A673 (cell line): ENCODE results near the gene VPS8. TPM values are rescaled to one million over a fixed set of nuclear protein-coding genes. Genes with fewer than 3 reads are reported as not detected.
"Not testable (repeated sequence)": the region's sequence is repeated elsewhere in the genome, so short reads cannot be mapped to it uniquely, and the experiment has no call there.

Experiments used
- BruUV-seq: library from RNA; stranded (reverse); fragments of 400-500 nt; replicated peaks from 2 replicates; lab custom pipeline; 2021; lab: Mats Ljungman, UMichigan
- CTCF ChIA-PET: fragments of 300-600 bp; sonication (Branson Sonifier 250); formaldehyde crosslinking; loops from one replicate; lab custom pipeline; 2022; ENCODE audit warnings: antibody characterized with exemption; lab: Charles Lee
- POLR2A ChIA-PET: fragments of 300-600 bp; sonication (Branson Sonifier 250); formaldehyde crosslinking; loops from one replicate; lab custom pipeline; 2022; ENCODE audit warnings: antibody characterized with exemption; ENCODE audit not compliant: low non-redundant PET; lab: Charles Lee
- DNase-seq: peaks from one replicate; pipeline ENCODE4 v3.0.0-alpha.2; 2015; ENCODE audit warnings: low spot score
- H3K27ac ChIP-seq: fragments of 200-600 bp; sonication (generic); 2 replicates; pipeline ENCODE4 v1.5.1; 2016; ENCODE audit warnings: mixed run types, low read depth, mild to moderate bottlenecking, mixed read lengths, antibody characterized with exemption, low read length; ENCODE audit not compliant: poor library complexity, severe bottlenecking
- H3K27me3 ChIP-seq: fragments of 200-600 bp; sonication (generic); replicated peaks from 2 replicates; pipeline ENCODE4 v1.6.1; 2017; ENCODE audit warnings: mixed run types, low read depth, mild to moderate bottlenecking, mixed read lengths, antibody characterized with exemption, low read length; ENCODE audit not compliant: insufficient read depth, poor library complexity
- H3K36me3 ChIP-seq: fragments of 200-600 bp; sonication (generic); 2 replicates; pipeline ENCODE4 v1.6.1; 2016; ENCODE audit warnings: mixed run types, mild to moderate bottlenecking, mixed read lengths, antibody characterized with exemption, low read length; ENCODE audit not compliant: insufficient read depth, poor library complexity, severe bottlenecking
- H3K4me1 ChIP-seq: fragments of 200-600 bp; sonication (generic); 2 replicates; pipeline ENCODE4 v1.6.1; 2017; ENCODE audit warnings: mixed run types, mild to moderate bottlenecking, mixed read lengths, antibody characterized with exemption, low read length; ENCODE audit not compliant: insufficient read depth, poor library complexity, severe bottlenecking
- H3K4me3 ChIP-seq: fragments of 200-600 bp; sonication (generic); 2 replicates; pipeline ENCODE4 v1.5.1; 2016; ENCODE audit warnings: low read depth, mixed run types, mild to moderate bottlenecking, mixed read lengths, low read length; ENCODE audit not compliant: poor library complexity, severe bottlenecking
- H3K9me3 ChIP-seq: fragments of 200-600 bp; sonication (generic); 2 replicates; pipeline ENCODE4 v1.6.1; 2016; ENCODE audit warnings: mixed run types, low read depth, mild to moderate bottlenecking, mixed read lengths, antibody characterized with exemption, low read length; ENCODE audit not compliant: poor library complexity, severe bottlenecking
- EZH2 ChIP-seq: fragments of 200-600 bp; sonication (generic); IDR thresholded peaks from 2 replicates; pipeline ENCODE4 v1.6.1; 2017; ENCODE audit warnings: borderline replicate concordance, low read depth, mild to moderate bottlenecking, mixed read lengths, antibody characterized with exemption, low read length; ENCODE audit not compliant: poor library complexity, severe bottlenecking
- intact Hi-C: fragments of 100-400 bp; cut with micrococcal nuclease; formaldehyde crosslinking; loops from one replicate; pipeline ENCODE4 v1.10.0; 2022; ENCODE audit not compliant: unreplicated experiment
- total RNA-seq: library from RNA; stranded (reverse); gene quantifications from 2 replicates; pipeline ENCODE4 v1.2.3, GENCODE V29; 2021
- TF ChIP-seq, protein P1 (sequence below): fragments of 300-800, 200-600 bp; sonication (generic); conservative IDR thresholded peaks from 2 replicates; pipeline ENCODE4 v1.5.1; 2017; ENCODE audit warnings: low read depth, mild to moderate bottlenecking, antibody characterized with exemption, low read length, moderate library complexity, mixed read lengths

The VPS8 gene
- total RNA-seq, 1 experiment from 2014 or later = 42.3 TPM

DNA sequence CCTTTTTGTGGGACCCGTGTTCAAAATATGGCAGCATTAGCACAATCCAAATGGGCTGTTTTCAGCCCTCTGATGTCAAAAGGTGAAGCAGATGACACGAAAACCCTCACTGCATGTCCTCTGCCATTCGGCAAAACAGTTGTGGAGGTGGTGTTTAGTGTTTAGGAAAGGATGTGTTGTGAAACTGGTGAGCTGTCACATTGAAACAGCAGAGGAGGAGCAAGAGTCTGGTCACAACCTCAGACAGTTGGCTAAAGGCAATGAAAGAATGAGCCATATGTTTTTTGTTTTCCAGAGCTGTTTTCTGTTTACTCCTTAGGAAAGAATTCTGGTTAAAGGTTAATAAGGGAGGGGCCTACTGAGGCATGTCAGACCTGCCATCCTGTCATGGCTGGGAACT, 140.7 kb downstream of the VPS8 start:
- H3K4me3 ChIP-seq = no peak overlapping the region
- H3K27ac ChIP-seq = no peak overlapping the region
- no peak for DNase-seq
- no peaks in the 10 kb centered on the region for H3K9me3 ChIP-seq
- ChIA-PET POLR2A (no interaction called here), CTCF (no interaction called here)
- no peaks in the 10 kb centered on the region for H3K4me1 ChIP-seq
- intact Hi-C loops = no loop called here
- TF ChIP-seq, protein P1, sequence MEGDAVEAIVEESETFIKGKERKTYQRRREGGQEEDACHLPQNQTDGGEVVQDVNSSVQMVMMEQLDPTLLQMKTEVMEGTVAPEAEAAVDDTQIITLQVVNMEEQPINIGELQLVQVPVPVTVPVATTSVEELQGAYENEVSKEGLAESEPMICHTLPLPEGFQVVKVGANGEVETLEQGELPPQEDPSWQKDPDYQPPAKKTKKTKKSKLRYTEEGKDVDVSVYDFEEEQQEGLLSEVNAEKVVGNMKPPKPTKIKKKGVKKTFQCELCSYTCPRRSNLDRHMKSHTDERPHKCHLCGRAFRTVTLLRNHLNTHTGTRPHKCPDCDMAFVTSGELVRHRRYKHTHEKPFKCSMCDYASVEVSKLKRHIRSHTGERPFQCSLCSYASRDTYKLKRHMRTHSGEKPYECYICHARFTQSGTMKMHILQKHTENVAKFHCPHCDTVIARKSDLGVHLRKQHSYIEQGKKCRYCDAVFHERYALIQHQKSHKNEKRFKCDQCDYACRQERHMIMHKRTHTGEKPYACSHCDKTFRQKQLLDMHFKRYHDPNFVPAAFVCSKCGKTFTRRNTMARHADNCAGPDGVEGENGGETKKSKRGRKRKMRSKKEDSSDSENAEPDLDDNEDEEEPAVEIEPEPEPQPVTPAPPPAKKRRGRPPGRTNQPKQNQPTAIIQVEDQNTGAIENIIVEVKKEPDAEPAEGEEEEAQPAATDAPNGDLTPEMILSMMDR = no peak
- TF ChIP-seq EZH2 = no peak
- no peaks in the 10 kb centered on the region for H3K27me3 ChIP-seq
- no TSS peak for BruUV-seq
- no peaks in the 10 kb centered on the region for H3K36me3 ChIP-seq

DNA sequence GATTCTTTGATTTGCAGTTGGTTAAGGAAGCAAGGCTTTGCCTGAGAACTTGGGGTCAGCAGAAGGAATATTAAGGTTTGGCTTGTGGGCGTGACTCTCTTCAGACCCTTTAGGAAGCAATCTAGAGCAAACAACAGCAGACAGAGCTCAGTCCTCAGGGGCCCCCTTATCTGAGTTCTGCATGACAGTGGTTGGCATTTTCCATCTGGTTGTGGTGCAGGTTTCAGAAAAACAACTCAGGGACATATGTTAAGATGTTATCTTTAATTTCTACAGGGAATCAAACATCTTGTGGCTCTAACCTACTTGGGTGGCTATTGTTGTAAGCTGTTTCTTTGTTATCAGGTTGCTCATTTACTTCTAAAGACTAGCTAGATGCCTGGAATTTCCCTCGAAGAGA, 141.4 kb downstream of the VPS8 start:
- ChIA-PET CTCF (no interaction called here), POLR2A (no interaction called here)
- H3K4me1 ChIP-seq = no peaks in the 10 kb centered on the region
- BruUV-seq = no TSS peak
- TF ChIP-seq, protein P1 = no peak
- no peak overlapping the region for H3K4me3 ChIP-seq
- no peaks in the 10 kb centered on the region for H3K9me3 ChIP-seq
- no peak for DNase-seq
- intact Hi-C loops = no loop called here
- no peak overlapping the region for H3K27ac ChIP-seq
- no peaks in the 10 kb centered on the region for H3K36me3 ChIP-seq
- H3K27me3 ChIP-seq = no peaks in the 10 kb centered on the region

DNA sequence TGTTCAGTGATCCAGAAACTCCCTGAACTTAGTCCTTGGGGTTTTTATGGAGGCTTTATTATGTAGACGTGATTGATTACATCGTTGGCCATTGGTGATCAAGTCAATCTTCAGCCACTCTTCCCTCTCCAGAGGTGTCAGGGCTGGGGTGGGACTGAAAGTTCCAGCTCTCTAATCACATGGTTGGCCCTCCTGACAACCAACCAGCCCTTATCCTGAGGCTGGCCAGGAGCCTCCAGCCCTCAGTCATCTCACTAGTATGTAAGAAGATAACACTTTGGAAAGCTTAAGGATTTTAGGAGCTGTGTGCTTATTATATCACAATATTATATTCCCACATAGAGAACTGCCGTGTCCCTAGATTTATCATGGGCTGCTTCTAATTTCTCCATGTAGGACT, 142.3 kb downstream of the VPS8 start:
- no peaks in the 10 kb centered on the region for H3K9me3 ChIP-seq
- intact Hi-C loops = no loop called here
- no peak for DNase-seq
- H3K36me3 ChIP-seq = no peaks in the 10 kb centered on the region
- H3K4me1 ChIP-seq = no peaks in the 10 kb centered on the region
- TF ChIP-seq, protein P1 = no peak
- no peak for TF ChIP-seq EZH2
- ChIA-PET CTCF (no interaction called here), POLR2A (no interaction called here)
- H3K4me3 ChIP-seq = no peak overlapping the region
- BruUV-seq = no TSS peak
- no peak overlapping the region for H3K27ac ChIP-seq
- H3K27me3 ChIP-seq = no peaks in the 10 kb centered on the region

DNA sequence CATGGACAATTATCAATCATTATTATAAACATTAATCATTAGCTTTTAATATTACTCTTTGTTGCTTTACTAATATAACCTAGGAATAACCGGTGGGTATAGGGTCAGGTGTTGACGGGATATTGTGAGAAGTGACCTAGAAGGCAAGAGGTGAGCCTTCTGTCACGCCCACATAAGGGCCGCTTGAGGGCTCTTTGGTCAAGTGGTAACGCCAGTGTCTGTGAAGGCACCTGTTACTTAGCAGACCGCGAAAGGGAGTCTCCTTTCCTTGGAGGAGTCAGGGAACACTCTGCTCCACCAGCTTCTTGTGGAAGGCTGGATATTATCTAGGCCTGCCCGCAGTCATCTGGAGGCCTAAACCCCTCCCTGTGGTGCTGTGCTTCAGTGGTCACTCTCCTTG, 142.9 kb downstream of the VPS8 start:
- POLR2A ChIA-PET, H3K27me3 ChIP-seq, H3K36me3 ChIP-seq, H3K4me1 ChIP-seq, CTCF ChIA-PET, H3K27ac ChIP-seq, H3K9me3 ChIP-seq, H3K4me3 ChIP-seq, DNase-seq, intact Hi-C loops, BruUV-seq: not testable (repeated sequence)
